CD4-positive, CD25-positive, alpha-beta regulatory T cell (primary cell): Measurements from ENCODE around the gene MAPKAPK2. TPM values are rescaled to one million over a fixed set of nuclear protein-coding genes. Genes with fewer than 3 reads are reported as not detected.
"Not testable (repeated sequence)": the region's sequence is repeated elsewhere in the genome, so short reads cannot be mapped to it uniquely, and the experiment has no call there.

Experiments
- ATAC-seq, 2 donors: fragments of 150-1000 bp; cut with Tn5 transposase; one replicate each; pipeline ENCODE4 v1.10.0; 2021; ENCODE audit warnings: low read depth in 2 of 2, moderate number of reproducible peaks in 2 of 2, moderate library complexity in 1 of 2
- DNase-seq, 3 donors: peaks; one replicate each; pipeline versions ENCODE4 v3.0.0 to v3.0.0-alpha.2; 2012 to 2022; ENCODE audit warnings: mixed read lengths in 1 of 3
- H3K27ac ChIP-seq: one replicate; pipeline ENCODE4 v1.7.0; 2013; ENCODE audit warnings: mild to moderate bottlenecking, low read length; ENCODE audit not compliant: insufficient read depth, poor library complexity, severe bottlenecking
- H3K27me3 ChIP-seq: one replicate; pipeline ENCODE4 v1.7.0; 2013; ENCODE audit warnings: low read length; ENCODE audit not compliant: control insufficient read depth, insufficient read depth
- H3K36me3 ChIP-seq: one replicate; pipeline ENCODE4 v1.7.0; 2013; ENCODE audit warnings: mild to moderate bottlenecking, low read length, moderate library complexity; ENCODE audit not compliant: control insufficient read depth, insufficient read depth
- H3K4me1 ChIP-seq: 2 replicates; pipeline ENCODE4 v1.7.0; 2013; ENCODE audit warnings: mild to moderate bottlenecking, low read length; ENCODE audit not compliant: insufficient read depth, control insufficient read depth, poor library complexity, severe bottlenecking
- H3K4me3 ChIP-seq: one replicate; pipeline ENCODE4 v1.7.0; 2013; ENCODE audit warnings: low read depth, mild to moderate bottlenecking, low read length, moderate library complexity
- H3K9me3 ChIP-seq, 2 experiments: 1 replicate in 1 of 2; 2 replicates in 1 of 2; pipeline ENCODE4 v1.7.0; 2013; ENCODE audit warnings: low read length in 2 of 2, mild to moderate bottlenecking in 1 of 2, moderate library complexity in 1 of 2; ENCODE audit not compliant: control insufficient read depth in 2 of 2
- H3K27ac Mint-ChIP-seq, 3 donors: one replicate each; pipeline ENCODE4 v1.8.0; 2020 to 2022; ENCODE audit warnings: mild to moderate bottlenecking in 3 of 3, mixed read lengths in 3 of 3, moderate library complexity in 2 of 3
- H3K27me3 Mint-ChIP-seq: one replicate; pipeline ENCODE4 v1.8.0; 2022; ENCODE audit warnings: mild to moderate bottlenecking, mixed read lengths
- H3K36me3 Mint-ChIP-seq: one replicate; pipeline ENCODE4 v1.8.0; 2020; ENCODE audit warnings: mixed read lengths
- H3K4me1 Mint-ChIP-seq, 4 donors: one replicate each; pipeline ENCODE4 v1.8.0; 2020 to 2022; ENCODE audit warnings: mixed read lengths in 4 of 4, mild to moderate bottlenecking in 1 of 4
- H3K4me3 Mint-ChIP-seq, 4 donors: one replicate each; pipeline ENCODE4 v1.8.0; 2020 to 2022; ENCODE audit warnings: mild to moderate bottlenecking in 4 of 4, mixed read lengths in 4 of 4, moderate library complexity in 3 of 4
- H3K9me3 Mint-ChIP-seq, 7 donors: one replicate each; pipeline ENCODE4 v1.8.0; 2020 to 2022; ENCODE audit warnings: mixed read lengths in 7 of 7, mild to moderate bottlenecking in 3 of 7, moderate library complexity in 2 of 7
- polyA plus RNA-seq, 4 donors: library from polyadenylated mRNA; unstranded; fragments of 300-500 nt; fragmentation: Illumina TruSeq; gene quantifications; one replicate each; pipeline ENCODE4 v1.2.3, GENCODE V29; 2021
- total RNA-seq: library from RNA; stranded (reverse); gene quantifications from one replicate; pipeline ENCODE4 v1.2.3, GENCODE V29; 2022

MAPKAPK2 gene
- total and polyA plus RNA-seq, 5 donors from 2014 or later, result 2.4 to 167 (median 3.2) TPM

GRCh38 chr1:206754011-206754410 lies 69.3 kb downstream of the MAPKAPK2 start:
- no peaks in the 10 kb centered on the region for H3K27me3 Mint-ChIP-seq
- H3K4me3 Mint-ChIP-seq, result peak overlapping the region in 1 of 4 donors; percentile 2

DNA sequence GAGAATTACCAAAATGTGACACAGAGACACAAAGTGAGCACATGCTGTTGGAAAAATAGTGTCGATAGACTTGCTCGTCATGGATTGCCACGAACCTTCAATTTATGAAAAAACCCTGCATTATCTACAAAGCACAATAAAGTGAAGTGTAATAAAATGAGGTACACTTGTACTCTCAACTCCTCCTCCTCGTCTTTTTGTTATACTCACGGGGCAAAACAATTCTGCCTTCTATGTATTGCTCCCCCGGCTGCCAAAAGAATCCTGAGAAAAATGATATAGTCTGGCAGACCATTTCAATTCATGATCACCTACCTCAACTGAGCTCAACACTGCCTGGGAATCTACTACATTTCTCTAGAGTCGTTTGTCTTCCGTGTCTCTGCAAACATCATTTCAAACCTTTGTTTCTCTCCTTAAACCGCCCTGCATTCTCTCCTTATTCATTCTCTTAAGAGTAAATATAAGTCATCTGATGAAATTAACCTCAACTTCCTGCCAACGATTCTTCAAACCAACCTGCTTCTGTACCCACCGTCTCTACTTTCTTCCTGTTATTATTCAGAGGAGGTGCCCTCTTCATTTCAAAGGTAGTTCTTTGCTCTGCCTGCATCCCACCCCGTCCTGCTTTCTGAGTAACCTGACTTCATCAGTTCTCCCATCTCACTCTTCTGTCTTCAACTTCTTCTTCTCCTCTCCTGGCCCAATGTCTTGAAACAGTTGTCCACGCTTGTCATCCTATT lies 73.0 kb downstream of the MAPKAPK2 start:
- Mint-ChIP-seq H3K36me3 (peaks cover 3% of the 10 kb centered on the region), H3K27ac (no peak overlapping the region), H3K4me1 (peaks cover 11 to 42% (median 32%) of the 10 kb centered on the region in 4 donors), H3K27me3 (no peaks in the 10 kb centered on the region), H3K4me3 (no peak overlapping the region), H3K9me3 (peaks cover 0 to 1% (median 0%) of the 10 kb centered on the region in 7 donors)
- H3K9me3 ChIP-seq, result no peaks in the 10 kb centered on the region
- no peaks in the 10 kb centered on the region for H3K27me3 ChIP-seq
- DNase-seq (peak in 2 of 3 donors; percentile 79 to 89), ATAC-seq (peak; percentile 97 to 98)
- H3K4me3 ChIP-seq, result peak overlapping the region; percentile 77
- H3K27ac ChIP-seq, result peak overlapping the region; percentile 67
- no peaks in the 10 kb centered on the region for H3K36me3 ChIP-seq
- peaks cover 41% of the 10 kb centered on the region for H3K4me1 ChIP-seq

More at GRCh38 chr1:206754011-206754410, 69.3 kb downstream of the MAPKAPK2 start:
- Histone ChIP-seq H3K27me3 (peaks cover 2% of the 10 kb centered on the region), H3K27ac (no peak overlapping the region), H3K9me3 (no peaks in the 10 kb centered on the region), H3K4me1 (peaks cover 35% of the 10 kb centered on the region), H3K36me3 (no peaks in the 10 kb centered on the region), H3K4me3 (no peak overlapping the region)
- Mint-ChIP-seq H3K27ac (peak overlapping the region in 1 of 3 donors; percentile 42), H3K9me3 (peaks cover 0 to 1% (median 0%) of the 10 kb centered on the region in 7 donors), H3K4me1 (peaks cover 16 to 34% (median 21%) of the 10 kb centered on the region in 4 donors), H3K36me3 (peaks cover 3% of the 10 kb centered on the region)
- ATAC-seq (no peak), DNase-seq (no peak)

GRCh38 chr1:206760590-206760989 lies 75.9 kb downstream of the MAPKAPK2 start:
- H3K36me3 ChIP-seq, result no peaks in the 10 kb centered on the region
- no peak for ATAC-seq
- peaks cover 41% of the 10 kb centered on the region for H3K4me1 ChIP-seq
- H3K36me3 Mint-ChIP-seq, result peaks cover 3% of the 10 kb centered on the region
- no peak overlapping the region for H3K4me3 Mint-ChIP-seq
- no peak overlapping the region for H3K4me3 ChIP-seq
- no peak for DNase-seq
- no peaks in the 10 kb centered on the region for H3K27me3 ChIP-seq
- H3K27ac Mint-ChIP-seq, result peak overlapping the region in 2 of 3 donors; percentile 39 to 46
- H3K9me3 ChIP-seq, result no peaks in the 10 kb centered on the region
- no peak overlapping the region for H3K27ac ChIP-seq
- no peaks in the 10 kb centered on the region for H3K9me3 Mint-ChIP-seq
- peaks cover 3 to 48% (median 34%) of the 10 kb centered on the region in 4 donors for H3K4me1 Mint-ChIP-seq
- H3K27me3 Mint-ChIP-seq, result no peaks in the 10 kb centered on the region

GRCh38 chr1:206761159-206761768 lies 76.6 kb downstream of the MAPKAPK2 start:
- Mint-ChIP-seq H3K4me1 (peaks cover 9 to 50% (median 38%) of the 10 kb centered on the region in 4 donors), H3K36me3 (peaks cover 2% of the 10 kb centered on the region), H3K27ac (peak overlapping the region; percentile 21 to 49 (median 39)), H3K4me3 (peak overlapping the region in 2 of 4 donors; percentile 8 to 49), H3K27me3 (no peaks in the 10 kb centered on the region), H3K9me3 (no peaks in the 10 kb centered on the region)
- H3K36me3 ChIP-seq, result no peaks in the 10 kb centered on the region
- peaks cover 46% of the 10 kb centered on the region for H3K4me1 ChIP-seq
- ATAC-seq, result no peak
- H3K27ac ChIP-seq, result no peak overlapping the region
- DNase-seq, result no peak
- no peaks in the 10 kb centered on the region for H3K9me3 ChIP-seq
- H3K4me3 ChIP-seq, result no peak overlapping the region
- H3K27me3 ChIP-seq, result no peaks in the 10 kb centered on the region

- H3K9me3 Mint-ChIP-seq, ATAC-seq, H3K27me3 Mint-ChIP-seq, H3K9me3 ChIP-seq, H3K27ac Mint-ChIP-seq, H3K27ac ChIP-seq, DNase-seq, H3K36me3 Mint-ChIP-seq, H3K36me3 ChIP-seq, H3K27me3 ChIP-seq, H3K4me3 ChIP-seq, H3K4me3 Mint-ChIP-seq: not testable (repeated sequence)
- H3K4me1 Mint-ChIP-seq, result peaks cover 13 to 57% (median 44%) of the 10 kb centered on the region in 4 donors
- peaks cover 43% of the 10 kb centered on the region for H3K4me1 ChIP-seq
Measured at GRCh38 chr1:206762741-206763364, 78.1 kb downstream of the MAPKAPK2 start.

GRCh38 chr1:206765771-206766170 lies 81.1 kb downstream of the MAPKAPK2 start:
- Histone ChIP-seq H3K4me3 (peak overlapping the region; percentile 55), H3K4me1 (peaks cover 54% of the 10 kb centered on the region)
- H3K27ac Mint-ChIP-seq, result peak overlapping the region; percentile 77 to 89 (median 83)
- not testable (repeated sequence) for ATAC-seq, H3K27ac ChIP-seq, H3K9me3 Mint-ChIP-seq, H3K27me3 Mint-ChIP-seq, H3K27me3 ChIP-seq, DNase-seq, H3K36me3 ChIP-seq, H3K9me3 ChIP-seq, H3K36me3 Mint-ChIP-seq
- peaks cover 23 to 78% (median 62%) of the 10 kb centered on the region in 4 donors for H3K4me1 Mint-ChIP-seq
- H3K4me3 Mint-ChIP-seq, result peak overlapping the region; percentile 45 to 78 (median 70)

GRCh38 chr1:206766251-206766856 lies 81.6 kb downstream of the MAPKAPK2 start:
- Mint-ChIP-seq H3K4me3 (peak overlapping the region; percentile 65 to 78 (median 72)), H3K9me3 (no peaks in the 10 kb centered on the region), H3K36me3 (no peaks in the 10 kb centered on the region), H3K4me1 (peaks cover 24 to 79% (median 62%) of the 10 kb centered on the region in 4 donors), H3K27ac (peak overlapping the region; percentile 82 to 86 (median 83)), H3K27me3 (no peaks in the 10 kb centered on the region)
- Histone ChIP-seq H3K27me3 (no peaks in the 10 kb centered on the region), H3K36me3 (no peaks in the 10 kb centered on the region), H3K27ac (no peak overlapping the region), H3K4me1 (peaks cover 59% of the 10 kb centered on the region), H3K4me3 (peak overlapping the region; percentile 55), H3K9me3 (no peaks in the 10 kb centered on the region)
- ATAC-seq (peak; percentile 78 to 81), DNase-seq (peak; percentile 58 to 74 (median 69))
